Sigmoid colon (tissue), 7 donors: Measurements from ENCODE around the gene GPC6. TPM values are rescaled to one million over a fixed set of nuclear protein-coding genes. Genes with fewer than 3 reads are reported as not detected.
"Not testable (repeated sequence)": the region's sequence is repeated elsewhere in the genome, so short reads cannot be mapped to it uniquely, and the experiment has no call there.

Source experiments
- DNase-seq: peaks from one replicate; pipeline ENCODE4 v3.0.0-alpha.2; 2019
- H3K27ac ChIP-seq, 4 donors: fragments of 200-600 bp; sonication (generic); one replicate each; pipeline ENCODE4 v1.5.1; 2016 to 2019; ENCODE audit warnings: mild to moderate bottlenecking in 1 of 4
- H3K27me3 ChIP-seq, 3 donors: fragments of 200-600 bp; sonication (generic); one replicate each; pipeline ENCODE4 v1.5.1; 2019; ENCODE audit warnings: mild to moderate bottlenecking in 1 of 3
- H3K36me3 ChIP-seq, 4 donors: fragments of 200-600 bp; sonication (generic); one replicate each; pipeline ENCODE4 v1.5.1; 2016 to 2019
- H3K4me1 ChIP-seq, 4 donors: fragments of 200-600 bp; sonication (generic); one replicate each; pipeline ENCODE4 v1.5.1; 2017 to 2019
- H3K4me3 ChIP-seq, 4 donors: fragments of 200-600 bp; sonication (generic); one replicate each; pipeline ENCODE4 v1.5.1; 2017 to 2019; ENCODE audit warnings: mild to moderate bottlenecking in 2 of 4, moderate library complexity in 1 of 4
- H3K9me3 ChIP-seq, 4 donors: fragments of 200-600 bp in 3 of 4; sonication (generic) in 3 of 4; one replicate each; pipeline versions ENCODE4 v1.5.1 to v1.6.1; 2013 to 2019
- EP300 ChIP-seq, 4 donors: sonication (generic); formaldehyde crosslinking; IDR thresholded peaks; one replicate each; pipeline ENCODE4 v1.6.1; 2017; ENCODE audit warnings: antibody characterized with exemption in 4 of 4
- POLR2A ChIP-seq, 2 donors: fragments of 450-650 bp; IDR thresholded peaks; one replicate each; pipeline ENCODE4 v1.6.1; 2016; ENCODE audit warnings: antibody characterized with exemption in 2 of 2, mild to moderate bottlenecking in 2 of 2, moderate library complexity in 2 of 2
- POLR2AphosphoS5 ChIP-seq, 4 donors: sonication (generic); formaldehyde crosslinking; IDR thresholded peaks; one replicate each; pipeline ENCODE4 v1.6.1; 2017; ENCODE audit warnings: antibody characterized with exemption in 4 of 4
- WGBS, 2 donors: extraction: QIAGEN DNeasy Blood & Tissue Kit; methylation state at CpG; one replicate each; pipeline ENCODE4 v1.1.7; 2013; 5-methylcytosine and 5-hydroxymethylcytosine counted together
- intact Hi-C: fragments of 100-400 bp; cut with DNase I; formaldehyde crosslinking; loops from one replicate; pipeline ENCODE4 v1.15.1; 2023
- polyA plus RNA-seq, 3 donors: library from polyadenylated mRNA; stranded (reverse); fragments of 200-250 nt; gene quantifications; one replicate each; pipeline ENCODE4 v1.2.3, GENCODE V29; 2013
- total RNA-seq, 4 donors: library from RNA; depleted of rRNA; stranded (reverse); fragments of >200 nt; gene quantifications; one replicate each; pipeline ENCODE4 v1.1.0, GENCODE V29; 2016
- TF ChIP-seq, protein P1 (sequence below), 4 experiments: fragments of 450-650 bp in 3 of 4; fragments of 200-600 bp in 1 of 4; IDR thresholded peaks; one replicate each; pipeline ENCODE4 v1.5.1; 2016 to 2019; ENCODE audit warnings: antibody characterized with exemption in 4 of 4, mild to moderate bottlenecking in 3 of 4, moderate library complexity in 2 of 4
- donor health status: healthy with polysubstance abuse.
- donor health status: Bipolar disorder and iron deficiency.
- donor health status: healthy.

Gene GPC6
- total and polyA plus RNA-seq, 7 donors, result 0.23 to 27.5 (median 14.4) TPM

DNA sequence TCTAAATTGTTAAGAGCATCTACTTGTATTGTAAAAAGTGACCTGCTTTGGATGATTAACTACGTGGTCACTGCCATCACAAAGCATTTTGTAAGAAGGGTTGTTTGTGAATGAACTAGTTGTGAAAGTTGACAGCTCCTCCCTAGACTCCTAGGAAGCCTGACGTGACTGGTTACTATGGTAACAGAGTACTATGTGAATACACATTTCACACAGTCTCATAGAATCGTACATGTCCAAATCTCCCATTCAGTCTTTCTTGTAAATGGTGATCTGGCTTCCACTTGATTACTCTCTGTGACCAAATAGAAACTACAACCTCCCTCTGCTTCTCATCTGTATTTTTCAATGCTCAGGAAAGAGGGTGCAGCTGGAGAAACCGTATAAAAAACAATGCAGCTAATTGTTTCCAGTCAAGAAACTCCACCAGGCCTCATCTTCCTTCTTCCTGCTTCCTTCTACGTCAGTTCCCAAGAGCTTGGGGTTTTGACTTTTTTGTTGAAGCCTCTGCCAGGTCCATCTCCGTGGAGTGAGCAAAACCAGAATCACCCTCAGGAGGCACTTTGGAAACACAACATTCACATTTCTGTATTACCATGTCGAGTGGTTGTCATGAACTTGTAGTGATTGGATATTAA is 83.4 kb downstream of the GPC6 start:
- Histone ChIP-seq H3K36me3 (no peaks in the 10 kb centered on the region), H3K9me3 (no peaks in the 10 kb centered on the region), H3K4me3 (no peak overlapping the region), H3K27ac (no peak overlapping the region), H3K4me1 (no peaks in the 10 kb centered on the region), H3K27me3 (no peaks in the 10 kb centered on the region)
- no peak for DNase-seq
- intact Hi-C loops, result no loop called here
- 39 to 59% methylated on average over 7 of the region's 7 CpGs for WGBS, 2 donors
- TF ChIP-seq EP300 (IDR thresholded peaks at IDR 0.05), result no peak
- TF ChIP-seq, protein P1, sequence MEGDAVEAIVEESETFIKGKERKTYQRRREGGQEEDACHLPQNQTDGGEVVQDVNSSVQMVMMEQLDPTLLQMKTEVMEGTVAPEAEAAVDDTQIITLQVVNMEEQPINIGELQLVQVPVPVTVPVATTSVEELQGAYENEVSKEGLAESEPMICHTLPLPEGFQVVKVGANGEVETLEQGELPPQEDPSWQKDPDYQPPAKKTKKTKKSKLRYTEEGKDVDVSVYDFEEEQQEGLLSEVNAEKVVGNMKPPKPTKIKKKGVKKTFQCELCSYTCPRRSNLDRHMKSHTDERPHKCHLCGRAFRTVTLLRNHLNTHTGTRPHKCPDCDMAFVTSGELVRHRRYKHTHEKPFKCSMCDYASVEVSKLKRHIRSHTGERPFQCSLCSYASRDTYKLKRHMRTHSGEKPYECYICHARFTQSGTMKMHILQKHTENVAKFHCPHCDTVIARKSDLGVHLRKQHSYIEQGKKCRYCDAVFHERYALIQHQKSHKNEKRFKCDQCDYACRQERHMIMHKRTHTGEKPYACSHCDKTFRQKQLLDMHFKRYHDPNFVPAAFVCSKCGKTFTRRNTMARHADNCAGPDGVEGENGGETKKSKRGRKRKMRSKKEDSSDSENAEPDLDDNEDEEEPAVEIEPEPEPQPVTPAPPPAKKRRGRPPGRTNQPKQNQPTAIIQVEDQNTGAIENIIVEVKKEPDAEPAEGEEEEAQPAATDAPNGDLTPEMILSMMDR (IDR thresholded peaks at IDR 0.05), result no peak
- no peak for TF ChIP-seq POLR2A (IDR thresholded peaks at IDR 0.05)
- TF ChIP-seq POLR2AphosphoS5 (IDR thresholded peaks at IDR 0.05), result no peak

DNA sequence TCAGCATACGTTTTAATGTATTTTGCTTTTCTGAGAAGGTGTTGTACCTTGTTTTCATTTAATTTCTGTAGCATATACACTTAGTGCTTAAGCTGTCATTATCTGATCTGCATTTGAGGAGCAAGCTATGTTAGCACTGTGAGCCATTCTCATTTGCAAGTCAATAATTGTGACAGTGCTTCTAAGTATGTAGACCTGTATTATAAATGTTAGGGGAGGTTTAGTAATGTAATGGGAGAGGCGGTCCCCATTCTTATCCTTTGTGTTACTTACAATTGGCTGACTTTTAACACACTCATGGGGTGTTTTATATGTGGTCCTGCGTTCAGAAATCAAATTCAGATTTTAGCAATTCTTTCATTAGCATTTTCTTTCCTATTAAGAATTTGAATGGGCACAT is 90.2 kb downstream of the GPC6 start:
- H3K9me3 ChIP-seq, result no peaks in the 10 kb centered on the region
- TF ChIP-seq EP300 (IDR thresholded peaks at IDR 0.05), result no peak
- TF ChIP-seq, protein P1 (IDR thresholded peaks at IDR 0.05), result no peak
- TF ChIP-seq POLR2A (IDR thresholded peaks at IDR 0.05), result no peak
- TF ChIP-seq POLR2AphosphoS5 (IDR thresholded peaks at IDR 0.05), result no peak
- DNase-seq, result no peak
- H3K27ac ChIP-seq, result no peak overlapping the region
- no peaks in the 10 kb centered on the region for H3K36me3 ChIP-seq
- no peak overlapping the region for H3K4me3 ChIP-seq
- no peaks in the 10 kb centered on the region for H3K4me1 ChIP-seq
- intact Hi-C loops, result no loop called here
- no peaks in the 10 kb centered on the region for H3K27me3 ChIP-seq
- 74 to 78% methylated on average over 3 of the region's 3 CpGs for WGBS, 2 donors

GRCh38 chr13:93318534-93319254 is 92.1 kb downstream of the GPC6 start:
- no peak overlapping the region for H3K4me3 ChIP-seq
- WGBS, 2 donors, result 46 to 58% methylated on average over 4 of the region's 4 CpGs
- H3K27ac ChIP-seq, result no peak overlapping the region
- H3K4me1 ChIP-seq, result no peaks in the 10 kb centered on the region
- no peaks in the 10 kb centered on the region for H3K27me3 ChIP-seq
- H3K36me3 ChIP-seq, result no peaks in the 10 kb centered on the region
- DNase-seq, result no peak
- no peak for TF ChIP-seq POLR2A (IDR thresholded peaks at IDR 0.05)
- H3K9me3 ChIP-seq, result no peaks in the 10 kb centered on the region
- intact Hi-C loops, result no loop called here

- Histone ChIP-seq H3K4me1 (no peaks in the 10 kb centered on the region), H3K4me3 (no peak overlapping the region), H3K9me3 (no peaks in the 10 kb centered on the region), H3K27me3 (no peaks in the 10 kb centered on the region), H3K36me3 (no peaks in the 10 kb centered on the region), H3K27ac (no peak overlapping the region)
- 84 to 85% methylated on average over 3 of the region's 3 CpGs for WGBS, 2 donors
- intact Hi-C loops, result no loop called here
- DNase-seq, result no peak
- no peak for TF ChIP-seq EP300 (IDR thresholded peaks at IDR 0.05)
These were observed 94.3 kb downstream of the GPC6 start for GRCh38 chr13:93320942-93321341.

- intact Hi-C loops, H3K36me3 ChIP-seq, H3K27ac ChIP-seq, H3K4me3 ChIP-seq, H3K27me3 ChIP-seq, H3K4me1 ChIP-seq, DNase-seq, H3K9me3 ChIP-seq: not testable (repeated sequence)
- 93 to 100% methylated on average over 1 of the region's 1 CpG for WGBS, 2 donors
These were observed 97.3 kb downstream of the GPC6 start for GRCh38 chr13:93323880-93324279.

DNA sequence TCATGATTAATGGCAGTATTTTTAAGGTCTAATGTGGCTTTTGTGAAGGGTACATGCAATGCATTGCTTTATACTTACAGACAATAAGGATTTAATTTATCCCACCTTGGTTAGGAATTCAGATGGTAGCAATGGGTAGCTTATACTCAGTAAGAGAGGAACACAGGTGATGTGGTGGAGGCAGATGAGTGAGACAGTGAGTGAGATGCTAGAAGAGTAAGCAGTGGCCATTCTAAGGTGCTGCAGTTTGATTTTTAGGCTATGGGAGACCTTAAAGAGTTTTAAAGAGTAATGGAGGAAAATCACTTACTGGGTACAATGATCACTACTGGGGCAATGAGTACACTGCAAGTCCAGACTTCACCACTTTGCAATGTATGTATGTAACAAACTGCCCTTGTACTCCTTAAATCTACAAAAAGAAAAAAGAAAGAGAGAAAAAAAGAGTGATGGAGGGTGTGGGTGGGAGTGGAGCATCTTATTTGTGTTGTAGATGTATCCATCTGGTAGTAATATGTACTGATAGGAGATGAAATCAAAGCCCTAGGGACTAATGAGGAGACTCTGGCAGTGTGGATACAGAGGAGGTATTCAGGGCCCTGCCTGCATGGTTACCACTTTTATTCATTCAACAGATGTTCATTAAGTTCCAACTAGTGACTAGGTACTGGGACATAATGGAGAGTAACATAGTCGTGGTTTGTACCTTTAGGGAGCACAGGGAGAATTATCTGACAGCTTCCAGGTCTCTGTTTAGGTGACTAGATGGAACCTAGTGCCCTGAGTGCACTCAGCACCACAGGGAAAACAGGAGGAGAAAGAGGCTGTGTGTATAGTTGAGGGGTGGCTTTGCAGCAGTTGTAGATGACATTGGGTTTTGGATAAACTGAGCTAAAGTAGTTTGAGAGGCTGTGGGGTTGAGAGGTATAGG is 99.0 kb downstream of the GPC6 start:
- 38 to 72% methylated on average over 1 of the region's 1 CpG for WGBS, 2 donors
- intact Hi-C loops, result no loop called here

More for the DNA sequence above, 99.0 kb downstream of the GPC6 start:
- Histone ChIP-seq H3K36me3 (no peaks in the 10 kb centered on the region), H3K4me1 (peaks cover 0 to 9% (median 0%) of the 10 kb centered on the region in 4 donors), H3K4me3 (no peak overlapping the region), H3K9me3 (no peaks in the 10 kb centered on the region), H3K27ac (no peak overlapping the region), H3K27me3 (no peaks in the 10 kb centered on the region)
- DNase-seq, result no peak
- no peak for TF ChIP-seq POLR2A (IDR thresholded peaks at IDR 0.05)
- no peak for TF ChIP-seq EP300 (IDR thresholded peaks at IDR 0.05)
- TF ChIP-seq POLR2AphosphoS5 (IDR thresholded peaks at IDR 0.05), result no peak
- TF ChIP-seq, protein P1 (IDR thresholded peaks at IDR 0.05), result no peak
